Fibroblast of skin of right quadriceps (primary cell): ENCODE measurements around the gene CSTA.

ENCODE experiments used
- DNase-seq: peaks from one replicate; pipeline ENCODE4 v3.0.0-alpha.2; 2013

CSTA gene

DNA sequence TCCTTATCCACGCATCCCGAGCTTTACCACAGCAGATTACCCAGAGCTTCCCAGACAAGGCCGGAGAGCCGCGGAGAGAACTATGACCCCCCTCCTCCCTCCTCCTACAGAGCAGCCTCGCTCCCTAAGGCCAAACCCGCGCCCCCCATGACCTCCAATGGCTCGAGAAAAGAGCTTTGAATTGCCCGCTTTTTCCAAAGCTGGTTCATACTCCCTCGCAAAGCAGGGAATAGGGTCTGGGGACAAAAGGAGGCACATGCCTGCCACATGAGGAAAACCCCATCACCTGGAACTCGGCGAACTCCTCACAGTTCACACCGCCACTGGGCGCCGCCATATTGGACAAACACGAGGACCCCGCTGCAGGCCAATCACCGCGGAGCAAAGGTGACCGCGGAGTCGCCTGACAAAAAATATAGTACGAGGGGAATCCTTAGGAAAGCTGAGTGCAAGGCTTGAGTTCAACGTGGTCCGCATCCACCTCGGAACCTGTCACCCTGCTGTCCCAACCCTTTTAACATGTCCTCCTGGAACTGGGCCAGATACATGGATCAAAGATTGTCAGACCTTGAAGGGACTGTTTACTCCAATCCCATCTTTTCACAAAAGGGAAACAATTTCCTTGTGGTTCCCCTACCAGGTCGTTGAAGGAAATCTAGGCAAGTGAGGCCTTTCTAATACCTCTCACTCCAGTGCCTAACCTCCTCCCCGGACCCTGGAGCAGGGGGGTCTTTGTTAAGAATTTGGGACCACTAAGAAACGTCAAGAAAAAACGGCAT is 58.0 kb downstream of the CSTA start, which contains the start of gene MIX23:
Gene MIX23, minus strand, starts transcription at position 344 of the 779 bp plus-strand sequence. Its CDS starts 7 bp downstream, at position 337.
- peak; percentile 86 for DNase-seq

DNA sequence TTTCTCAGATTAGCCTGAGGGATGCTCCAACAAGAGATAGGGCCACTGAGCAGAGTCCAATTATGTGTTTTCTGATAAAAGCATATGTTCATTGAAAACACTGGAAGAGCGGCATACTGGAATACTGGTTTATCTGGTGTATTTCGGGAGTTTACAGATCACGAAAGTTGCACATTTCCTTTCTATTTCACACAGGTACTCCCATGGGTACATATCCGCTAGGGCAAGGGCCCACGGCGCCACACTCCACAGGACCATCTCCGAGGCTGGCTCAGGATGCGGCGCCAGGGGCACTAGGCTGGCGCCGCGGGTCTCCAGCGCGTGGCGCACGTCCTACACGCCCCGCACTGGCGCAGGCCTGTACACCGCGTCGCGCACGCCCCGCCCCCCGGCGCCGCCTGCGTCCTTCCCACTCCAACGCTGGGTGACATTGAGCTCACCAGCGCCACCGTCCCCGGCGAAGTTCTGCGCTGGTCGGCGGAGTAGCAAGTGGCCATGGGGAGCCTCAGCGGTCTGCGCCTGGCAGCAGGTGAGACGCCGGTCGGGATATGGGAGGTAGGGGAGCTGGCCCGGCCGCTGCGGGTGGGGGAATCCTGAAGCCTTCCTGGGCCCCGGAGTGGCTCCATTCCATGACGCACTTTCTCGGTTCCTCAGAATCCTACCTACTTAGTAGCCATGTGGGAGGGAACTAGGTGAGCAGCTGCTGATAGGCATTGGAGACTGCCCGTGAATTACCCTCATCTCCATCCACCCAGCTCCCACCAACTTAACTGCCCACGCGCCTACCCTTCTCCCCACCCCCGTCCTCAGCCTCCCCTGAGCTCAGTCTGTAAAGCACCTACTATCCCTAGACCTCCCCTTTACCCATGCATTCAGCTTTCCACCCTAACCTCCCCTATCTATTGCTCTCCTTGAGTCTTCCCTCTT is 59.0 kb downstream of the CSTA start, which contains the start of gene FAM162A:
Gene FAM162A, plus strand, starts transcription at position 412 of the 927 bp plus-strand sequence. Its CDS starts 84 bp downstream, at position 496.
- peak; percentile 90 for DNase-seq

DNA sequence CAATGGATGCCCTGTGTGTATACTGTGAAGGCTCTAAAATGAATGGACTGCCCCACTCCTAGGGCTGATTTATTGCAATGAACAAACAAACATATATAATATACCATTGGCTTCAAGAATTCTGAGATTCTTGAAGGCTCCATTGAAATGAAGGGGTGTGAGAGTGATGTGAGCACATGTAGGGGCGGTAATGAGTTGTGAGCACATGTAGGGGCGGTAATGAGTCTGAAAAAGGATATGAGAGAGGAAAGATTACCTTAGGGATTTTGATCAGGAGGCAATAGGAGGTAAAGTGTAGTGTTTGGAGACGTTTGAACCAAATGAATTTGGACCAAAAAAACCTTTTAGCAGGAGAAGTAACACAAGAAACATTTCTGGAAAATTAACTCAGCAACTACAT is 62.7 kb downstream of the CSTA start:
- DNase-seq: no peak

DNA sequence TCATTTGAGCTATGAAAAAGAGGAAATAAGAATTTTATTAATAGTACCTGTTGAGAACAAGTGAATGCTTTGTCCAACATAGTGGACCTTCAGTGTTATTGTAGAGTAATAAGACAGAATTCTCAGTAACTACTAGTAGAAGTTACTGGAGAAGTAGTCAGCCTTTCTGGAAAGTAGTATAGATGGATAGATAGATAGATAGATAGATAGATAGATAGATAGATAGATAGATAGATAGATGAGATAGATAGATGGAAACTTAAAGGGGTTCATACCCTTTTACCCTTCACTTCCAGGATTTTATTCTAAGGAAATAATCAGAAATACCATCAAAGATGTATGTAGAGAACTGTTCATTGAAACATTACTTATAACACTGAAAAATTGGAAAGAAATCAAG is 64.1 kb downstream of the CSTA start:
- no peak for DNase-seq

DNA sequence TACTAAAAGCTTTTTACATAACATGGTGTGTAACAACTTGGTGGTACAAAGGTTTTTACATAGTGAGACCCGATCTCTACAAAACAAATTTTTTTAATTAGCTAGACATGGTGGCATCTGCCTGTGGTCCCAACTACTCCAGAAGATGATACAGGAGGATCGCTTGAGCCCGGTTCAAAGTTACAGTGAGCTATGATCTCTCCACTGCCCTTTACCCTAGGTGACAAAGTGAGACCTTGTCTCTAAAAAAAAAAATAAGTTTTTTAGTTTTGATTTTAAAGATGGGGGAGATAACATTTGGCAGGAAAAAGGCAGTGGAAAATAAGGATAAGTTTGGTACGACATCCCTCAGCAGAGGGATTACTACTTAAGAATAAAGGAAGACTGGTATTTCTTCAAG is 64.8 kb downstream of the CSTA start:
- DNase-seq: no peak

DNA sequence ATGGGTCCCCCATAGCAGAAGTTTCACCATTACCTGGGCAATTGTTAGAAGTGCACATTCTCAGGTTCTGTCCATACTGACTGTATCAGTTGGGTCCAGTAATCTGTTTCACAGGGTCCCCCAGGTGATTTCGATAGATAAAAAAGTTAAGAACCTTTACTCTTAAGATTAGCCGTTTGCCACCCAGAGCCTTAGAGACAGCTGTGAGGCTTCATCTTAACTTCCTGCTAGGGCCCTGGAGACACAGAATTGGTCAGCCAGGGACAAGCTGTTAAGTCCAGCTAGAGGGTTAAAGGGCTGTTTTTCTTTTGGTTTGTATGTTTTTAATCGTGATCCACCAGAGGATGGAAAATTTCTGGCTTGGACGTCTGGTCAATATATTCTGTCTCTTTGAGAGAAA is 65.6 kb downstream of the CSTA start:
- DNase-seq: no peak
